ENCODE data around the gene ATRNL1.
"Not testable (repeated sequence)": the region's sequence is repeated elsewhere in the genome, so short reads cannot be mapped to it uniquely, and the experiment has no call there.

The ATRNL1 gene

DNA sequence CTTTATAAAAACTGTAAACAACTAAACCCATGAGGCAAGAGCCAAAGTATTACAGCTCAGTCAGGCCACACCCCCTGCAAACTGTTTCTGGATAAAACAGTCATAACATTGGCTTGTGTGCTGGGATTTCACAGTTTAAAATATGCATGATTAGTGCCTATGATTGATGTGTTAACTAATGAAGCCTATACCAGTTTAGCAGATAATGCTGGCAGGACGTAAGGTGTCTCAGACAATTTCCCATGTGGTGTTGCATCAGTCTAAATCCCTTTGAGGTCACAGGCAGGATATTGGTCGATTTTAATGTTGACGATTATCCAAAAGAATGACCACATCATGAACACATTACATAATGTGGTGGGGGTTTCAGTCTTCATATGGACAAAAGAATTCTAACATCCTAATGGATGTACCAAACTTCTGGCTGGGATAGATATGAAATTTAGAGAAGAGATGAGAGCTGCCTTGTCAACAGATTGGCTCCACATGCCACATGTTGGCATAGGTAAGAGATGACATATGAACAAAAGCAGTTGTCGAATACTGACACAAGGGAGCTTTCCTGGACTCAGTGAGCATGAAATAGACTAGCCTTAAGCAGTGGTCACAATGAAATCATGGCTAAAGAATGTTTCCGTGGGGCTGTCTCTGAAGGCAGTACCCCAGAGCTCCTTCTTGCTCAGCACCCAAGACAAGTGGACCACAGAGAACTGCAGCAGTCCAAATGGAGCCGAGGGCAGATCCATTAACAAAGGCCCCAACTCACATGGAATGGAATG is 734.3 kb downstream of the ATRNL1 start:
- in situ Hi-C loops (cut with MboI; ENCODE audit: low sequenced_read_pairs): no loop called here

DNA sequence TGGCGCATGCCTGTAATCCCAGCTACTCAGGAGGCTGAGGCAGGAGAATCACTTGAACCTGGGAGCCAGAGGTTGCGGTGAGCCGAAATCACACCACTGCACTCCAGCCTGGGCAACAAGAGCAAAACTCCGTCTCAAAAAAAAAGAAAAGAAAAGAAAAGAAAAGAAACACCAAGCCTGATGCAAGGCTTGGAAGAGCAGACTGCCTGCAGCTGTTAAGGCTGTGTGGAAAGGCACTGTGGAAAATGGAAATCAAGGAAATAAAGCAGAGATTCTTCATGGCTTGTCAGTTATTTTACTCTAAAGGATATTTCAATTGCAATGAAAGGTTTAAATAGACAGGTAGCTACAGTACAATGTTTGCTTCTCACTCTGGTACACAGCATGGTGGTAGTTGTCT is 735.0 kb downstream of the ATRNL1 start:
- in situ Hi-C loops (cut with MboI; ENCODE audit: low sequenced_read_pairs): not testable (repeated sequence)

DNA sequence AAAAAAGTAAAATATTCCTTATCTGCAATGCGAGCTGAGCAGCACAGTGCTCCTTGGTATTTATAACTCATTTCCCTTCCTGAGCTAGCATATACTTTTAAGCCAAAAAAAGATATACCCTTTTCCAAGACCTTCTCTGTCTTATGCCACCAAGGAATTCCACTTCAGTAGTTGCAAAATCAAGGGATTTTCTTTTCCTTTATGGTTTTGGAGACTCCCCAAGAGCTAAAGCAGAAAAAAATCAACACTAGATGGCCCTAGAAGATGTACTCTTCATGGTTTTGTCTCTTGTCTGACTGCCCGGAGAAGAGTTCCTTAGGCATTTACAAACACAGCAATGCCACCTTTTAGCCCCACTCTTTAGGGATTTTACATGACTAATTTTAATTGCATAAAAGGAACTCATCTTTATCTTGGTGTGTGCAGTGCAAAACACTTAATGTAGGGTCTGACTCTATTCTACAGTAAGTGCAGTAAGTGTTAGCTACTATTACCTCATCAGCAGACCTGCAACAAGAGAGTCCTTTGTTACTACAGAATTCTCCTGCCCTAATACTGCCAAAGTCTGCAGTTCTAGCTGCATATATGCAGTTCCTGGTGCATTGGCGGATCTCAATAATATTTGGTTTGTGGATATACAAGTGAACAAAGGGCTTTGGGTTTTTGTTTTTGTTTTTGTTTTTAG is 736.5 kb downstream of the ATRNL1 start:
- in situ Hi-C loops (cut with MboI; ENCODE audit: low sequenced_read_pairs): no loop called here

DNA sequence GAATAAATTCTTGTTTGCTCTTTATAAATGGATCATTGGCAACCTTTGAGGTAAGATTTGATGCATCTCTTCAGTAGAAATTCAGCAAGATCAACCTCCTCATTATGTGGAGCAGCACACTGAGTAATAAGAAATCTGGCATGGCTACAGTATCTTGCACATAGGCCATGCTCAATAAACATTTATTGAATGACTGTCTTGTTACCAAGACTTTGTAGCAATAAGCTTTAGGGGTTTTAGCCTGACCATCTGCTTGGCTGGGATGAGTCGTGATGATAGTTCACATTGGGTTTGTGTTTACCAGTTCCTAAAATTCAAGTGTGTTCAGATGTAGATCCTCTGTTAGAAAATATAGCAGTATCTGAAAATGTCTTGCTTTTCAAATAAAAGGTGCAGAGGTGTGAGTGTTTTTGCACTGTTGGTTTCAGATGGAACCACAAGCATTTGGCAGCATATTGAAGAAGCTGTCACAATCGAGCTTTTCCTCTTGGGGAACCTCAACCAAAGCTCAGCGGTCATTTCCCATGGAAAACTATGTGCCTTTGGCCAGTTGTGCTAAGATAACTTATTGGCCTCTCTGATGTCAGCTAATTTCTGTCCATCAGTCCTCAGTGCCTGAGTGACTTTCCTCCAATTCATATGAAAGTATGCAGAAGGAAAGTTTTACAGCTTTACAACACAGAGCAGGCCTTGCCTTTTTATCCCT is 737.3 kb downstream of the ATRNL1 start:
- in situ Hi-C loops (cut with MboI; ENCODE audit: low sequenced_read_pairs): no loop called here

GRCh38 chr10:115831016-115831415 is 737.9 kb downstream of the ATRNL1 start:
- in situ Hi-C loops (cut with MboI; ENCODE audit: low sequenced_read_pairs): no loop called here

- in situ Hi-C loops (cut with MboI; ENCODE audit: low sequenced_read_pairs): no loop called here
Observed at GRCh38 chr10:115833119-115833518, 740.0 kb downstream of the ATRNL1 start.

- in situ Hi-C loops (cut with MboI; ENCODE audit: low sequenced_read_pairs): no loop called here
Observed at GRCh38 chr10:115844591-115844990, 751.4 kb downstream of the ATRNL1 start.

- in situ Hi-C loops (cut with MboI; ENCODE audit: low sequenced_read_pairs): no loop called here
Observed at GRCh38 chr10:115845921-115846320, 752.8 kb downstream of the ATRNL1 start.

- in situ Hi-C loops (cut with MboI; ENCODE audit: low sequenced_read_pairs): no loop called here
Observed at GRCh38 chr10:115846528-115846927, 753.4 kb downstream of the ATRNL1 start.

GRCh38 chr10:115849197-115849596 is 756.0 kb downstream of the ATRNL1 start:
- in situ Hi-C loops (cut with MboI; ENCODE audit: low sequenced_read_pairs): no loop called here

- in situ Hi-C loops (cut with MboI; ENCODE audit: low sequenced_read_pairs): no loop called here
Observed at GRCh38 chr10:115850666-115851065, 757.5 kb downstream of the ATRNL1 start.

GRCh38 chr10:115851695-115852094 is 758.5 kb downstream of the ATRNL1 start:
- in situ Hi-C loops (cut with MboI; ENCODE audit: low sequenced_read_pairs): no loop called here

DNA sequence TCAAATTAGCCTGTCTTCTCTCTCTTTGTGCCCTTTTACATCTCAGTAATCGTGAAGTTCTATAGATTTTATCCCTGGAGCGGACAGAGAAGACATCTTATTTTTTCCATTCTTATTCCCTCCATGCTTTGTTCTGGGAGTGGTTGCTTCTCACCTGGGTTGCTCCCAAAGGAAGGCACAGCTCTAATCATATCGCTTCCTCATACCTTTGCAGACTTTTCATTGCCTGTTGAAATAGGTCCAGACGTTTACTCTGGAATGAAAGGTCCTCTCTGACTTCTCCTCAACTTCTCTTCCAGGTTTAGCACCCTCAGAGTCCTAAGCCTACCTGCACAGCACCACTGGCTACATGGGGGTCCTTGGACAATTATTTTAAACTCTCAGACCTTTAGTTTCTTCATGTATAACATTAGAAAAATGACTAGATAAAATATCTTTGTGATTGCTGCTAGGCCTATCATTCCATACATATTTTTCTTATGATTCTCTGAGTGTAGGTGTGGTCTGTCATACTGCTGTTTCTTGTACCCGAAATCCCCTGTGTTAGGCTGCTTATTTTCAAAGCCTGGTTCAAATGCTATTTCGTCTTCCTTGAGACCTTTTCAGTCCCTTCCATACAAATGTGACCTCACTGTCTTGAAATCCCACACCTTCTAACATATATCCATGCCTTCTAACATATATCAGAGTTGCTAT is 761.7 kb downstream of the ATRNL1 start:
- in situ Hi-C loops (cut with MboI; ENCODE audit: low sequenced_read_pairs): no loop called here

GRCh38 chr10:115856580-115856979 is 763.4 kb downstream of the ATRNL1 start:
- in situ Hi-C loops (cut with MboI; ENCODE audit: low sequenced_read_pairs): no loop called here

DNA sequence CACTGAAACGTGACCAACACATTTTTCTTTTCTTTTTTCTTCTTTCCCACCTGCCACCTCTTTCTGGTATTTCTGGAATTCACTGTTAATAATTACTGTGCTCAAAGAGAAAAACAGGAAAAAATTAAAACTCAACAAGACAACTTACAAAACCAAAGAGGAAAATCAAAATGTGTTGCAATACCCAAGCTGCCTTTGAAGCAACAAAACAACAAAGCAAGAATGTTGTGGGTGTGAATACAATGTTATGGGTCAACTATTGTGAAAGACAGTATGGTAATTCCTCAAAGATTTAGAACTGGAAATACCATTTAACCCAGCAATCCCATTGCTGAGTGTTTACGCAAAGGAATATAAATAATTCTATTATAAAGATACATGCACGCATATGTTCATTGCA is 764.7 kb downstream of the ATRNL1 start:
- in situ Hi-C loops (cut with MboI; ENCODE audit: low sequenced_read_pairs): no loop called here

- in situ Hi-C loops (cut with MboI; ENCODE audit: low sequenced_read_pairs): no loop called here
Observed at GRCh38 chr10:115860182-115861107, 767.3 kb downstream of the ATRNL1 start.

DNA sequence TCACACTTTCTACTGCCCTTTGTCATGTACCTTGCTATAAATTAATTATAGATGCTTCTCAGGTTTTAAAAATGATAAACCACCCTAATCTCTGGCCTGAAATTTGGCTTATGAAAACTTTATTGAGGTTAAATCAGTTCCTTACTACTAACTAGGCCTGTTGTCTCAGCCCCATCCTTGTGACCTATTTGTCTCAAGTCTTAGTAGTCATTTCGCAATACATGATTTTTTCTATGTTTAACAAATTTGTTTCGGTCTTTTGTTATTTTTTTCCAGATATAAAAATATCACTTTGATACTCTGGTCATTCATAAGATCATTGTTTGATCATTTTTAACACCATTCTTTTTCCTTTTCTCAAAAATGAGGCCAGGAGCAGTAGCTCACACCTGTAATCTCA is 768.3 kb downstream of the ATRNL1 start:
- in situ Hi-C loops (cut with MboI; ENCODE audit: low sequenced_read_pairs): no loop called here

DNA sequence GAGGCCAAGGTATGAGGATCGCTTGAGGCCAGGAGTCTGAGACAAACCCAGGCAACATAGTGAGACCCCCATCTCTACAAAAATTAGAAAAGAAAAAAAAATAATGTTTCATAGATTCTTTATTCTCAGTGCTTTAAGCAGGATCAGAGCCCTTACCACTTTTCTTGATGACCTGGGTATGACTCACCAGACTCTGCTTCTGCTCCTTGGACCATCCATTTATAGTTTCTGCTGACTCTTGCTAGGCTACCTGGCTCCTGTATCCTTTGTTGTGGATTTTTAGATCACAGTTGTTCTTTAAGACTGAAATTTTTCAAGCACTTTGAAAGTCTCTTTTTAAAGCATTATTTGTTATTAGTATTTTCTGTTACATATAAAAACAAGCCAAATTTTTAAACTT is 768.7 kb downstream of the ATRNL1 start:
- in situ Hi-C loops (cut with MboI; ENCODE audit: low sequenced_read_pairs): no loop called here

GRCh38 chr10:115866174-115866573 is 773.0 kb downstream of the ATRNL1 start:
- in situ Hi-C loops (cut with MboI; ENCODE audit: low sequenced_read_pairs): no loop called here

DNA sequence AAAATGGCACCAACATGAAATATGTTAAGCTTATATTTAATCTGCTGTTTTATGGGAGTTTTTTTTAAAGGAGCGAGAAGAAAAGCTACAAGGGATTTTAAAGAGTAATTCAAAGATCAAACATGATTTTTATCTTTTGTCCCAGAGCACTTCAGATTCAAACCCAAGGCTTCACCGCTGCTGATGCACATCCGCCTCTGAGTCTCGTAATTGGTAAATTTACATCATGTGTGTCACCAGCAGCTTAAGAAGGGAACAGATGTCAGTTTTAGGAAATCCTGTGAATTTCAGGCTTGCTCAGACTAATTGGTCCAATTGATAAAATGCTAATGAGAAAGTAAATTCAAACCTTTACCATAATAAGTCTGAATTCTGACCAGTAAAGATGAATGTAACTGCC is 773.5 kb downstream of the ATRNL1 start:
- in situ Hi-C loops (cut with MboI; ENCODE audit: low sequenced_read_pairs): no loop called here
